Activated CD4-positive, alpha-beta T cell treated with anti-CD3 and anti-CD28 coated beads, Interleukin-2, amount 50 U/mL, for 16 hours (primary cell): ENCODE data around the gene TXNRD2.
"Not testable (repeated sequence)": the region's sequence is repeated elsewhere in the genome, so short reads cannot be mapped to it uniquely, and the experiment has no call there.

Experiments
- DNase-seq: peaks from one replicate; pipeline ENCODE4 v3.0.0-alpha.2; 2020

The TXNRD2 gene

DNA sequence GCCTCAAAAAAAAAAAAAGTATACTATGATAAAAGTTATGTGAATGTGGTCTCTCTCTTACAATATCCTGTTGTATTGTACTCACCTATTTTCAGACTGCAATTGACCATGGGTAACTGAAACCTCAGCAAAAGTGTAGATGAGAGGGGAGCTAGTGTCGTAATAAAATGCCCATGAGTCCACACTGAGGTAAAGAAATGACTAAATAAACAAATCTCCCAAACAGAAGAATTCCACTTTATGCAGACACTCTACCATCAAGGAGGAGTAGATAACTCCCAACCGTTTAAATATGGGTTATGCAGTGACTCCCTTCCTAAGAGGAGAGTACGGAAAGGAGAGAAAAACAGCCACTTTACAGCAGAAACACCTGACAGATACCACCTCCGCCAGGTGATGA, 101.6 kb downstream of the TXNRD2 start:
- no peak for DNase-seq

GRCh38 chr22:19837915-19838314, 103.7 kb downstream of the TXNRD2 start:
- DNase-seq, result no peak

DNA sequence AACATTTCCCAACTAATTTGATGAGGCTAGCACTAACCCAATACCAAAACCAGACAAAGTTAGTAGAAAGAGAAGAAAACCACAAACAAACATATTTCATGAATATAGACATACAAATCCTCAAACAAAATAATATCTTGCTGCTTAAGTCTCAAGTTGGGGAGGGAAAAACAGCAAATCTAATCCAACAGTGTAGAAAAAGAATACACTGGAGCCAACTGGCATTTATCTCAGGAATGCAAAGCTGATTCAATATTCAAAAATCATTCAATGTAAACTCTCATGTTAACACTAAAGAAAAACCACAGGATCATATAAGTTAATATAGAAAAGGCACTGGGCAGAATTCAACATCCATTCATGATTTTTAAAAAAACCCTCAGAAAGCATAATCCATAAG, 105.1 kb downstream of the TXNRD2 start:
- no peak for DNase-seq

DNA sequence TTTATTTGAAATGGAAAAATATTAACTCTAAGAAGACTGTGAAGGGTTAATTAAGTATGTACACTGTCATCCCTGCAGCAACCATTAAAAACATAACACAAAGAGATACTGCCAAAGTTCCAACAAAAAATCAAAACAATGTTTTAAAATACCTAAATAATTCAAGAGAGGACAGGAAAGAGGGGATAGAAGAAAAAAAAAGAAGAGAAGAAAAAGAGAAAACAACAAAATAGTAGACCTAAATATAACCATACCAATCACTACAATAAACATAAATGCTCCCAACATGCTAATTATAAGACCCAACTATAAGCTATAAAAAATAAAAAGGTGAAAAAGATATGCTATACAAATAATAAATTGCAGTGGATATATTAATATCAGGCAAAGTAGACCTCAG, 107.0 kb downstream of the TXNRD2 start:
- DNase-seq, result no peak

DNA sequence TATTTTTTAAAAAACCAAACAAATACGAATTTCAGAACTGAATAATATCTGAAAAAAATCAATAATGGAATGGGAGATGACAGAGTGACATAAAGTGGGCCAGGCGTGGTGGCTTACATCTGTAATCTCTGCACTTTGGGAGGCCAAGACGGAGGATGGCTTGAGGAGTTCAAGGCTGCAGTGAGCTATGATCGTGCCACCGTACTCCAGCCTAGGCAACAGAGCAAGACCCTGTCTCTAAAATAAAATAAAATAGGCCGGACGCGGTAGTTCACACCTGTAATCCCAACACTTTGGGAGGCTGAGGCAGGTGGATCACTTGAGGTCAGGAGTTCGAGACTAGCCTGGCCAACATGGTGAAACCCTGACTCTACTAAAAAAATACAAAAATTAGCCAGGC, 108.3 kb downstream of the TXNRD2 start:
- not testable (repeated sequence) for DNase-seq

DNA sequence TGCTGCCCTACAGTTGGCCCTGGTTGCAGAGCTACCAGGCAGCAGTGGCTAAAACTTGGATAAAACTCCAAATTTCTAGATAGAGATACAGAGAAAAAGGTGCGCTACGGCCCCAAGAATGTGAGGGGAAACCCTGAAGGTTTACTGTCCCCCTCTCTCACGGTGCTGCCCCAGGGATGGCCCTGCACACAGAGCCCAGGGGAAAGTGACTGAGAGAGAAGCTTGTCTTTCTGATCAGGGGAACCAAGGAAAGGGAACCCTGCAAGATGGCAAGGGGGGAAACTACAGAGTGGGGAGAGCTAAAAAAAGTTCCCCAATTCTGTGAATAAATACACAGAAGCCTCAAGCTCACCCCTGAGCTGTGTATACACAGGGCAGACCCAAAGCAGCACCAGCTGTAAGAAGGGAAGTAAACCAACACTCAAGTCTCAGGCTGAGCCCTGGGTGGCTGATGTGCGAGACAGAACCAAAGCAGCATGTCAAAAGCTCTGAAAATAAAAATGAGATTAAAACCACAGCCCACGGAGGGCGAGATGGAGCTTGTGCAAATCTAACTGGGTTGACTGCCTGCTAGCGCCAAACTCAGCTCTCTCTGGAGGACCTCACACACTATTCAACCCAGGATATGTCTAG, 109.0 kb downstream of the TXNRD2 start:
- DNase-seq, result no peak

- not testable (repeated sequence) for DNase-seq
Observed at GRCh38 chr22:19831979-19832378, 109.6 kb downstream of the TXNRD2 start.

DNA sequence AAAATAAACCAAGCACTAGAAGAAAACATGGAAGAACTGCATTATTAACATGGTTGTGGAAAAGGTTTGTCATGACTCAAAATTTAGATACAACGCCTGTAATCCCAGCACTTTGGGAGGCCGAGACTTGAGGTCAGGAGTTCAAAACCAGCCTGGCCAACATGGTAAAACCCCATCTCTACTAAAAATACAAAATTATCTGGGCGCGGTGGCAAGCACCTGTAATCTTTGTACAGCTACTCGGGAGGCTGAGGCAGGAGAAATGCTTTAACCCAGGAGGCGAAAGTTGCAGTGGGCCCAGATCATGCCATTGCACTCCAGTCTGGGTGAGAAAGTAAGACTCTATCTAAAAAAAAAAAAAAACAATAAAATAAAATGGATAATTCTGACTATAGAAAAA, 110.6 kb downstream of the TXNRD2 start:
- no peak for DNase-seq

GRCh38 chr22:19828035-19828401, 113.6 kb downstream of the TXNRD2 start:
- no peak for DNase-seq

DNA sequence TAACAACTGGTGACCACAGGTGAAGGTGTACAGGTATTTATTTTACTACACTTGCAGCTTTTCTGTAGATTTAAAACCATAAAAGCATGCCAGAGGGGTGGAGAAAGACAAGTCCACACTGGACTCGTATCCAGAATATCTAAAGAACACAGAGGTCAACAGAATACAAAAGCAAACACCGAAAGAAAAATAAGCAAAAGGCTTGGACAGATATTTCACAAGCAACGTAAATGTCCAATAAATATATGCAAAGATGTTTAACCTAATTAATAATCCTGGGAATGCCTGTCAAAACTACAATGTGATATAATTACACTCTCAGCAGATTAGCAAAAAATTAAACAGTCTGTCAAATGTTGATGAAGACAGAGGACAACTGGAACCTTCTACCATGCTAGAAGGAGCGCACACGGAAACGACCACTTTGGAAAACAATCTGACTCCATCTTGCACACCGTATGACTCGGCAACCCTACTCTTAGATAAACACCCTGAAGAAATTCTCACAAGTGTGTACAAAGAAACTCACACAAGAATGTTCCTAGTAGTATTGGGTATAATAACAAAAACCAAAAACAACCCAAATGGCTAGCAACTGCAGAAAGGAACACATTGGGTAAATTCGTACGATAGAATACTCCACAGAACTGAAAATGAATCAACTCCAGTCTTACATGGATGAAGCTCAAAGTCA, 114.1 kb downstream of the TXNRD2 start:
- DNase-seq, result no peak

GRCh38 chr22:19826619-19826950, 115.0 kb downstream of the TXNRD2 start:
- no peak for DNase-seq

- no peak for DNase-seq
Observed at GRCh38 chr22:19825904-19826618, 115.6 kb downstream of the TXNRD2 start.
